Measurements from ENCODE around the gene CEP126.

The CEP126 gene

DNA sequence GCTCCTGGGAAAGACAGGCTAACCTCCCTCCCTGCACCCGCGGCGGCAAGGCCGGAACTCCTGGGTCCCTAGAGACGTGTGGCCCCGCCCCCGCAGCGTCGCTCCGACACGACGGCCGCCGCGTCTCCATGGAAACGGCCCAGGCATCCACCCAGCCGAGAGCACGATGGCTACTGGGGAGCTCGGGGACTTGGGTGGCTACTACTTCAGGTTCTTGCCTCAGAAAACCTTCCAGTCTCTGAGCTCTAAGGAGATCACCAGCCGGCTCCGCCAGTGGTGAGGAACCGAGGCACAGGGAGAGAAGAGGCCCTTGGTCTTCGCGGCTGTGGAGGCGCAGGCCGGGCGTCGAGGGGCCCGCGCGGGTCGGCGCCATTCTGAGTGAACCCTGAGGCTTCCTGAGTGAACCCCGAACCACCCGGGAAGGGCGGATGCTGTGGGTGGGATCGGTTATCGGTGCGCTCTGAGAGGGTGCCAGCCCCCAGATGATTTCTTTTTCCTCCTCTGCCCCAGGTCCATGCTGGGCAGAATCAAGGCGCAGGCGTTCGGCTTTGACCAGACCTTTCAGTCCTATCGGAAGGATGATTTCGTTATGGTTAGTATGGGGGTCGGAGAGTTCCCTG is 132.6 kb downstream of the CEP126 start, which contains the start of gene CFAP300:
CFAP300 (plus strand) TSS at position 133 of the 620 bp plus-strand sequence; CDS start at position 167, 34 bp downstream.
- no peaks in the 10 kb centered on the region for H3K9me2 ChIP-seq (replicated peaks; ENCODE audit: insufficient read depth, low read length)
- H4K20me1 ChIP-seq (ENCODE audit: insufficient read depth, low read length): no peaks in the 10 kb centered on the region
- no peak within 1 kb of the TSS for H3K27ac ChIP-seq (ENCODE audit: low read length)
- H3K79me2 ChIP-seq (ENCODE audit: low read length): no peaks in the 10 kb centered on the region
- peak within 1 kb of the TSS; percentile 71 for H2AFZ ChIP-seq (ENCODE audit: low read length)
- H3K27me3 ChIP-seq (replicated peaks; ENCODE audit: insufficient read depth, low read length): no peaks in the 10 kb centered on the region
- H3K9me3 ChIP-seq (replicated peaks; ENCODE audit: insufficient read depth, low read length): no peaks in the 10 kb centered on the region
- DNase-seq: peak; percentile 61
- TF ChIP-seq, protein P1, sequence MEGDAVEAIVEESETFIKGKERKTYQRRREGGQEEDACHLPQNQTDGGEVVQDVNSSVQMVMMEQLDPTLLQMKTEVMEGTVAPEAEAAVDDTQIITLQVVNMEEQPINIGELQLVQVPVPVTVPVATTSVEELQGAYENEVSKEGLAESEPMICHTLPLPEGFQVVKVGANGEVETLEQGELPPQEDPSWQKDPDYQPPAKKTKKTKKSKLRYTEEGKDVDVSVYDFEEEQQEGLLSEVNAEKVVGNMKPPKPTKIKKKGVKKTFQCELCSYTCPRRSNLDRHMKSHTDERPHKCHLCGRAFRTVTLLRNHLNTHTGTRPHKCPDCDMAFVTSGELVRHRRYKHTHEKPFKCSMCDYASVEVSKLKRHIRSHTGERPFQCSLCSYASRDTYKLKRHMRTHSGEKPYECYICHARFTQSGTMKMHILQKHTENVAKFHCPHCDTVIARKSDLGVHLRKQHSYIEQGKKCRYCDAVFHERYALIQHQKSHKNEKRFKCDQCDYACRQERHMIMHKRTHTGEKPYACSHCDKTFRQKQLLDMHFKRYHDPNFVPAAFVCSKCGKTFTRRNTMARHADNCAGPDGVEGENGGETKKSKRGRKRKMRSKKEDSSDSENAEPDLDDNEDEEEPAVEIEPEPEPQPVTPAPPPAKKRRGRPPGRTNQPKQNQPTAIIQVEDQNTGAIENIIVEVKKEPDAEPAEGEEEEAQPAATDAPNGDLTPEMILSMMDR (IDR thresholded peaks at IDR 0.05; ENCODE audit: low read length): no peak
- TF ChIP-seq EZH2phosphoT487 (IDR thresholded peaks at IDR 0.05; ENCODE audit: low read length) (no peak), EZH2 (optimal IDR thresholded peaks at IDR 0.05; ENCODE audit: low read depth, low read length) (no peak)
- peak within 1 kb of the TSS; percentile 50 for H3K4me3 ChIP-seq (ENCODE audit: low read length)
- no peaks in the 10 kb centered on the region for H3F3A ChIP-seq (ENCODE audit: insufficient read depth, low read length)
- no peak within 1 kb of the TSS; the same call in 1 of the 2 replicates for H3K9ac ChIP-seq (ENCODE audit: low read length)
- H3K4me2 ChIP-seq (ENCODE audit: low read depth, low read length): peak within 1 kb of the TSS; percentile 69; the same call in 1 of the 2 replicates
- H3K36me3 ChIP-seq (replicated peaks; ENCODE audit: insufficient read depth, low read length): no peaks in the 10 kb centered on the region
- no peaks in the 10 kb centered on the region for H3K4me1 ChIP-seq (ENCODE audit: low read length)

All from MM.1S (cell line).